Neural progenitor cell (in vitro differentiated cells): ENCODE data around the gene COP1. TPM values are rescaled to one million over a fixed set of nuclear protein-coding genes. Genes with fewer than 3 reads are reported as not detected.

ENCODE experiments used
- DNase-seq: peaks from one replicate; pipeline ENCODE4 v3.0.0-alpha.2; 2016; ENCODE audit warnings: low spot score
- H2AFZ ChIP-seq: fragments of 200-600 bp; sonication (generic); replicated peaks from 2 replicates; pipeline ENCODE4 v1.6.1; 2016; ENCODE audit warnings: antibody characterized with exemption
- H3F3A ChIP-seq: fragments of 200-600 bp; sonication (generic); 2 replicates; pipeline ENCODE4 v1.6.1; 2016; ENCODE audit warnings: antibody characterized with exemption, low read depth
- H3K27ac ChIP-seq: fragments of 200-600 bp; sonication (generic); 2 replicates; pipeline ENCODE4 v1.5.1; 2016; ENCODE audit warnings: mild to moderate bottlenecking
- H3K27me3 ChIP-seq: fragments of 200-600 bp; sonication (generic); 2 replicates; pipeline ENCODE4 v1.6.1; 2016; ENCODE audit warnings: mild to moderate bottlenecking, moderate library complexity
- H3K36me3 ChIP-seq: fragments of 200-600 bp; sonication (generic); 2 replicates; pipeline ENCODE4 v1.5.1; 2016
- H3K4me1 ChIP-seq: fragments of 200-600 bp; sonication (generic); 2 replicates; pipeline ENCODE4 v1.6.1; 2016; ENCODE audit warnings: mixed run types
- H3K4me2 ChIP-seq: fragments of 200-600 bp; sonication (generic); 2 replicates; pipeline ENCODE4 v1.6.1; 2016
- H3K4me3 ChIP-seq: fragments of 200-600 bp; sonication (generic); 2 replicates; pipeline ENCODE4 v1.5.1; 2016
- H3K79me2 ChIP-seq: fragments of 200-600 bp; sonication (generic); 2 replicates; pipeline ENCODE4 v1.6.1; 2016; ENCODE audit warnings: low read depth
- H3K9ac ChIP-seq: fragments of 200-600 bp; sonication (generic); 2 replicates; pipeline ENCODE4 v1.6.1; 2016
- H3K9me3 ChIP-seq: fragments of 200-600 bp; sonication (generic); 2 replicates; pipeline ENCODE4 v1.5.1; 2016; ENCODE audit warnings: low read depth
- H4K20me1 ChIP-seq: fragments of 200-600 bp; sonication (generic); 2 replicates; pipeline ENCODE4 v1.6.1; 2016; ENCODE audit warnings: low read depth
- H3K27ac Mint-ChIP-seq: 3 replicates; pipeline ENCODE4 v1.8.0; 2021; ENCODE audit warnings: mixed read lengths
- H3K27me3 Mint-ChIP-seq: 2 replicates; pipeline ENCODE4 v1.8.0; 2022; ENCODE audit warnings: low read depth, mild to moderate bottlenecking, inconsistent platforms, moderate library complexity, mixed read lengths; ENCODE audit not compliant: insufficient read depth
- H3K36me3 Mint-ChIP-seq: 3 replicates; pipeline ENCODE4 v1.8.0; 2021; ENCODE audit warnings: mixed read lengths
- H3K4me1 Mint-ChIP-seq: 3 replicates; pipeline ENCODE4 v1.8.0; 2021; ENCODE audit warnings: mixed read lengths
- H3K4me3 Mint-ChIP-seq: 3 replicates; pipeline ENCODE4 v1.8.0; 2021; ENCODE audit warnings: mild to moderate bottlenecking, moderate library complexity, mixed read lengths
- H3K9me3 Mint-ChIP-seq: 3 replicates; pipeline ENCODE4 v1.8.0; 2020; ENCODE audit warnings: mixed read lengths
- CTCF ChIP-seq: fragments of 200-600 bp; sonication (generic); IDR thresholded peaks from 2 replicates; pipeline ENCODE4 v1.5.1; 2017; ENCODE audit warnings: antibody characterized with exemption, mild to moderate bottlenecking
- EZH2 ChIP-seq: fragments of 200-600 bp; sonication (generic); IDR thresholded peaks from 2 replicates; pipeline ENCODE4 v1.6.1; 2017; ENCODE audit warnings: antibody characterized with exemption, mild to moderate bottlenecking, moderate library complexity
- EZH2phosphoT487 ChIP-seq: fragments of 200-600 bp; sonication (generic); IDR thresholded peaks from 2 replicates; pipeline ENCODE4 v1.6.1; 2017; ENCODE audit warnings: antibody characterized with exemption
- total RNA-seq: library from RNA; depleted of rRNA; stranded (reverse); fragments of >200 nt; gene quantifications from 2 replicates; pipeline ENCODE4 v1.2.3, GENCODE V29; 2015; ENCODE audit warnings: low replicate concordance

COP1 gene
- total RNA-seq, 1 donor from 2014 or later: 98.5 TPM

- Histone ChIP-seq H2AFZ (no peak overlapping the region), H3K79me2 (peaks cover 60% of the 10 kb centered on the region), H3K4me2 (no peak overlapping the region), H3K27me3 (no peaks in the 10 kb centered on the region), H3K4me1 (no peaks in the 10 kb centered on the region), H3K9me3 (no peaks in the 10 kb centered on the region), H3K36me3 (peaks cover 13% of the 10 kb centered on the region), H4K20me1 (peaks cover 9% of the 10 kb centered on the region), H3K4me3 (no peak overlapping the region), H3F3A (no peaks in the 10 kb centered on the region), H3K27ac (no peak overlapping the region), H3K9ac (no peak overlapping the region)
- H3K27ac Mint-ChIP-seq: no peak overlapping the region
- H3K9me3 Mint-ChIP-seq: peaks cover 18% of the 10 kb centered on the region
- TF ChIP-seq EZH2phosphoT487 (no peak), CTCF (no peak), EZH2 (no peak)
- peaks cover 41% of the 10 kb centered on the region for H3K36me3 Mint-ChIP-seq
- no peaks in the 10 kb centered on the region for H3K4me1 Mint-ChIP-seq
- DNase-seq: no peak
- no peak overlapping the region for H3K4me3 Mint-ChIP-seq
- H3K27me3 Mint-ChIP-seq: peaks cover 2% of the 10 kb centered on the region
Measured at GRCh38 chr1:176172215-176172614, 34.9 kb downstream of the COP1 start.

- no peak overlapping the region for H3K27ac ChIP-seq
- no peaks in the 10 kb centered on the region for H3K9me3 ChIP-seq
- H3K9ac ChIP-seq: no peak overlapping the region
- H2AFZ ChIP-seq: no peak overlapping the region
- no peaks in the 10 kb centered on the region for H3K4me1 Mint-ChIP-seq
- H3K4me3 ChIP-seq: no peak overlapping the region
- H3K27ac Mint-ChIP-seq: no peak overlapping the region
- TF ChIP-seq EZH2phosphoT487 (no peak), CTCF (no peak), EZH2 (no peak)
- H3K4me3 Mint-ChIP-seq: no peak overlapping the region
- no peaks in the 10 kb centered on the region for H4K20me1 ChIP-seq
- no peak overlapping the region for H3K4me2 ChIP-seq
- H3K36me3 ChIP-seq: peaks cover 8% of the 10 kb centered on the region
- peaks cover 45% of the 10 kb centered on the region for H3K36me3 Mint-ChIP-seq
- H3K27me3 Mint-ChIP-seq: peaks cover 2% of the 10 kb centered on the region
- no peak for DNase-seq
- H3K4me1 ChIP-seq: no peaks in the 10 kb centered on the region
- H3F3A ChIP-seq: no peaks in the 10 kb centered on the region
- H3K79me2 ChIP-seq: peaks cover 63% of the 10 kb centered on the region
- no peaks in the 10 kb centered on the region for H3K27me3 ChIP-seq
- peaks cover 20% of the 10 kb centered on the region for H3K9me3 Mint-ChIP-seq
Measured at GRCh38 chr1:176167210-176167609, 39.9 kb downstream of the COP1 start.

- H3K27me3 ChIP-seq: no peaks in the 10 kb centered on the region
- no peak overlapping the region for H3K9ac ChIP-seq
- H3K27me3 Mint-ChIP-seq: no peaks in the 10 kb centered on the region
- no peaks in the 10 kb centered on the region for H3K4me1 ChIP-seq
- H3F3A ChIP-seq: no peaks in the 10 kb centered on the region
- no peaks in the 10 kb centered on the region for H4K20me1 ChIP-seq
- peaks cover 3% of the 10 kb centered on the region for H3K36me3 ChIP-seq
- H3K4me1 Mint-ChIP-seq: peaks cover under 1% of the 10 kb centered on the region
- no peak overlapping the region for H3K4me3 ChIP-seq
- H3K9me3 Mint-ChIP-seq: peaks cover 13% of the 10 kb centered on the region
- peaks cover 48% of the 10 kb centered on the region for H3K36me3 Mint-ChIP-seq
- H3K4me3 Mint-ChIP-seq: no peak overlapping the region
- H3K9me3 ChIP-seq: no peaks in the 10 kb centered on the region
- peaks cover 55% of the 10 kb centered on the region for H3K79me2 ChIP-seq
- no peak overlapping the region for H3K27ac ChIP-seq
- TF ChIP-seq EZH2 (no peak), CTCF (no peak), EZH2phosphoT487 (no peak)
- no peak overlapping the region for H3K4me2 ChIP-seq
- H3K27ac Mint-ChIP-seq: no peak overlapping the region
- no peak overlapping the region for H2AFZ ChIP-seq
- DNase-seq: no peak
Measured at GRCh38 chr1:176165573-176165972, 41.5 kb downstream of the COP1 start.
